H1 (cell line): ENCODE data around the gene SSTR4.

Source experiments
- ASH2L ChIP-seq: fragments of 200-600, 300-600 bp; sonication (generic); IDR thresholded peaks from one replicate; pipeline ENCODE4 v1.7.1; 2017; ENCODE audit warnings: low read length
- KDM5A ChIP-seq: fragments of 200-600 bp; IDR thresholded peaks from 2 replicates; pipeline ENCODE4 v1.7.1; 2012; ENCODE audit warnings: mild to moderate bottlenecking, low read length, inconsistent platforms, mixed read lengths
- POLR2A ChIP-seq, 2 experiments: IDR thresholded peaks; 1 replicate in 1 of 2; 2 replicates in 1 of 2; pipeline ENCODE4 v1.6.1; 2011; ENCODE audit warnings: low read depth in 2 of 2, low read length in 2 of 2, mild to moderate bottlenecking in 2 of 2; ENCODE audit errors: control extremely low read depth in 1 of 2
- RXRA ChIP-seq: IDR thresholded peaks from 2 replicates; pipeline ENCODE4 v1.6.1; 2011; ENCODE audit warnings: low read depth, mild to moderate bottlenecking, low read length, moderate library complexity; ENCODE audit not compliant: insufficient read depth
- SP1 ChIP-seq: IDR thresholded peaks from 2 replicates; pipeline ENCODE4 v1.6.1; 2011; ENCODE audit warnings: low read depth, low read length
- TBP ChIP-seq: IDR thresholded peaks from 2 replicates; pipeline ENCODE4 v1.6.1; 2011; ENCODE audit warnings: low read depth, low read length, improper control_type of control experiment
- ZNF274 ChIP-seq: IDR thresholded peaks from 2 replicates; pipeline ENCODE4 v1.7.0; 2012; ENCODE audit warnings: low read length, borderline replicate concordance; ENCODE audit errors: extremely low read depth
- TF ChIP-seq, protein P1 (sequence below), 3 experiments: IDR thresholded peaks; 1 replicate in 2 of 3; 2 replicates in 1 of 3; pipeline versions ENCODE4 v1.5.1 to v1.6.1; 2011; ENCODE audit warnings: low read length in 3 of 3, mild to moderate bottlenecking in 3 of 3, inconsistent platforms in 2 of 3, low read depth in 1 of 3, moderate library complexity in 1 of 3; ENCODE audit not compliant: insufficient read depth in 1 of 3; ENCODE audit errors: control extremely low read depth in 1 of 3
- TF ChIP-seq, protein P2 (sequence below): IDR thresholded peaks from 2 replicates; pipeline ENCODE4 v1.6.1; 2011; ENCODE audit warnings: low read length, improper control_type of control experiment

DNA sequence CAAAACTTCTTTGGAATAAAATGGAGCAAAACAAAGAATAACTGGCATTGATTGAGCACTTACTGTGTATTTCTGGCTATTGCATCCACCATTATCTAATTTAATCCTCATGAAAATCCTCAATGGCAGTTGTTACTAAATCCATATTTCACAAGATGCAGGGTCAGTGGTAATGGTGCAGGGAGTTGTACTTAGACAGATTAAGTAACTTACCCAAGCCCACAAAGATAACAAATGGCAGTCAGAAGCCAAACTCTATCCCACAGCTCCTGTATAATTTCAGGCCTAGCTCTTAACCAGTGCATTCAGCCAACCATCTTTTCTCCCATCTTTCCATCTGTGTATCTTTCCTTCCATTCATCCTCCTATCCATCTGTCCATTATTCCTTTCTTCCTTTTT, 29.3 kb upstream of the SSTR4 start:
- TF ChIP-seq, protein P1, sequence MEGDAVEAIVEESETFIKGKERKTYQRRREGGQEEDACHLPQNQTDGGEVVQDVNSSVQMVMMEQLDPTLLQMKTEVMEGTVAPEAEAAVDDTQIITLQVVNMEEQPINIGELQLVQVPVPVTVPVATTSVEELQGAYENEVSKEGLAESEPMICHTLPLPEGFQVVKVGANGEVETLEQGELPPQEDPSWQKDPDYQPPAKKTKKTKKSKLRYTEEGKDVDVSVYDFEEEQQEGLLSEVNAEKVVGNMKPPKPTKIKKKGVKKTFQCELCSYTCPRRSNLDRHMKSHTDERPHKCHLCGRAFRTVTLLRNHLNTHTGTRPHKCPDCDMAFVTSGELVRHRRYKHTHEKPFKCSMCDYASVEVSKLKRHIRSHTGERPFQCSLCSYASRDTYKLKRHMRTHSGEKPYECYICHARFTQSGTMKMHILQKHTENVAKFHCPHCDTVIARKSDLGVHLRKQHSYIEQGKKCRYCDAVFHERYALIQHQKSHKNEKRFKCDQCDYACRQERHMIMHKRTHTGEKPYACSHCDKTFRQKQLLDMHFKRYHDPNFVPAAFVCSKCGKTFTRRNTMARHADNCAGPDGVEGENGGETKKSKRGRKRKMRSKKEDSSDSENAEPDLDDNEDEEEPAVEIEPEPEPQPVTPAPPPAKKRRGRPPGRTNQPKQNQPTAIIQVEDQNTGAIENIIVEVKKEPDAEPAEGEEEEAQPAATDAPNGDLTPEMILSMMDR (IDR thresholded peaks at IDR 0.05; ENCODE audit: control extremely low read depth in 1 of 3, insufficient read depth in 1 of 3, low read depth in 1 of 3, low read length in 3 of 3): no peak
- TF ChIP-seq, protein P2, sequence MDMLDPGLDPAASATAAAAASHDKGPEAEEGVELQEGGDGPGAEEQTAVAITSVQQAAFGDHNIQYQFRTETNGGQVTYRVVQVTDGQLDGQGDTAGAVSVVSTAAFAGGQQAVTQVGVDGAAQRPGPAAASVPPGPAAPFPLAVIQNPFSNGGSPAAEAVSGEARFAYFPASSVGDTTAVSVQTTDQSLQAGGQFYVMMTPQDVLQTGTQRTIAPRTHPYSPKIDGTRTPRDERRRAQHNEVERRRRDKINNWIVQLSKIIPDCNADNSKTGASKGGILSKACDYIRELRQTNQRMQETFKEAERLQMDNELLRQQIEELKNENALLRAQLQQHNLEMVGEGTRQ: no peak
- TF ChIP-seq KDM5A: no peak
- no peak for TF ChIP-seq SP1
- no peak for TF ChIP-seq RXRA
- no peak for TF ChIP-seq POLR2A (IDR thresholded peaks at IDR 0.05; ENCODE audit: control extremely low read depth in 1 of 2, low read depth in 2 of 2, low read length in 2 of 2)
- no peak for TF ChIP-seq TBP
- no peak for TF ChIP-seq ASH2L
- TF ChIP-seq ZNF274: no peak
